Activated CD4-positive, alpha-beta T cell treated with anti-CD3 and anti-CD28 coated beads for 36 hours (primary cell): ENCODE measurements around the gene PNPLA7. TPM values are rescaled to one million over a fixed set of nuclear protein-coding genes. Genes with fewer than 3 reads are reported as not detected.
"Not testable (repeated sequence)": the region's sequence is repeated elsewhere in the genome, so short reads cannot be mapped to it uniquely, and the experiment has no call there.

ENCODE experiments used
- ATAC-seq: fragments of 200-7000 bp; cut with Tn5 transposase; one replicate; pipeline ENCODE4 v1.10.0; 2021; ENCODE audit warnings: mild to moderate bottlenecking, moderate library complexity
- CTCF ChIA-PET: fragments of 350-600 bp; sonication (Branson Sonifier 250); formaldehyde crosslinking; loops from one replicate; lab custom pipeline; 2021; ENCODE audit warnings: antibody characterized with exemption; lab: Charles Lee
- POLR2A ChIA-PET: fragments of 350-600 bp; sonication (Branson Sonifier 250); formaldehyde crosslinking; loops from one replicate; lab custom pipeline; 2021; ENCODE audit warnings: antibody characterized with exemption, inconsistent platforms; lab: Charles Lee
- DNase-seq: peaks from one replicate; pipeline ENCODE4 v3.0.0-alpha.2; 2020
- H3K27ac Mint-ChIP-seq: one replicate; pipeline ENCODE4 v1.8.0; 2021; ENCODE audit warnings: mixed read lengths
- H3K27me3 Mint-ChIP-seq: one replicate; pipeline ENCODE4 v1.8.0; 2021; ENCODE audit warnings: mixed read lengths
- H3K36me3 Mint-ChIP-seq: one replicate; pipeline ENCODE4 v1.8.0; 2021; ENCODE audit warnings: low read depth, mixed read lengths
- H3K4me1 Mint-ChIP-seq: one replicate; pipeline ENCODE4 v1.8.0; 2021; ENCODE audit warnings: mixed read lengths
- H3K4me3 Mint-ChIP-seq: one replicate; pipeline ENCODE4 v1.8.0; 2021; ENCODE audit warnings: mild to moderate bottlenecking, moderate library complexity, mixed read lengths
- H3K9me3 Mint-ChIP-seq: one replicate; pipeline ENCODE4 v1.8.0; 2021; ENCODE audit warnings: low read depth, mixed read lengths
- intact Hi-C, 2 experiments: fragments of 100-400 bp; cut with DNase I in 1 of 2; cut with micrococcal nuclease in 1 of 2; formaldehyde crosslinking; loops; one replicate each; pipeline versions ENCODE4 v1.14.2 to v1.15.1; 2022 to 2024; cut with DNase I, micrococcal nuclease
- total RNA-seq, 2 experiments: library from RNA; stranded (reverse); gene quantifications; one replicate each; pipeline ENCODE4 v1.2.3, GENCODE V29; 2021

PNPLA7 gene
- total RNA-seq, 2 experiments from 2014 or later: 3.1 to 3.6 TPM

DNA sequence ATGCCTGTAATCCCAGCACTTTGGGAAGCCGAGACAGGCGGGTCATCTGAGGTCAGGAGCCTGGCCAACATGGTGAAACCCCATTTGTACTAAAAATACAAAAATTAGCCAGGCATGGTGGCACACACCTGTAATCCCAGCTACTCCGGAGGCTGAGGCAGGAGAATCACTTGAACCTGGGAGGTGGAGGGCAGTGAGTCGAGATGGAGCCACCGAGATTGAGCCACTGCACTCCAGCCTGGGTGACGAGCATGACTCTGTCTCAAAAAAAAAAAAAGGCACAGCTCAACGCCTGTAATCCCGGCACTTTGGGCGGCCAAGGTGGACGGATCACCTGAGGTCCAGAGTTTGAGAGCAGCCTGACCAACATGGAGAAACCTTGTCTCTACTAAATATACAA is 3.5 kb upstream of the PNPLA7 start:
- intact Hi-C loops: loop anchor here in 1 of 2 experiments (2.0 kb wide), 1 partner anchor 37 kb away; the partner anchor contains the start of gene ZMYND19
- POLR2A ChIA-PET: not testable (repeated sequence)
- peaks cover 11% of the 10 kb centered on the region for H3K36me3 Mint-ChIP-seq

DNA sequence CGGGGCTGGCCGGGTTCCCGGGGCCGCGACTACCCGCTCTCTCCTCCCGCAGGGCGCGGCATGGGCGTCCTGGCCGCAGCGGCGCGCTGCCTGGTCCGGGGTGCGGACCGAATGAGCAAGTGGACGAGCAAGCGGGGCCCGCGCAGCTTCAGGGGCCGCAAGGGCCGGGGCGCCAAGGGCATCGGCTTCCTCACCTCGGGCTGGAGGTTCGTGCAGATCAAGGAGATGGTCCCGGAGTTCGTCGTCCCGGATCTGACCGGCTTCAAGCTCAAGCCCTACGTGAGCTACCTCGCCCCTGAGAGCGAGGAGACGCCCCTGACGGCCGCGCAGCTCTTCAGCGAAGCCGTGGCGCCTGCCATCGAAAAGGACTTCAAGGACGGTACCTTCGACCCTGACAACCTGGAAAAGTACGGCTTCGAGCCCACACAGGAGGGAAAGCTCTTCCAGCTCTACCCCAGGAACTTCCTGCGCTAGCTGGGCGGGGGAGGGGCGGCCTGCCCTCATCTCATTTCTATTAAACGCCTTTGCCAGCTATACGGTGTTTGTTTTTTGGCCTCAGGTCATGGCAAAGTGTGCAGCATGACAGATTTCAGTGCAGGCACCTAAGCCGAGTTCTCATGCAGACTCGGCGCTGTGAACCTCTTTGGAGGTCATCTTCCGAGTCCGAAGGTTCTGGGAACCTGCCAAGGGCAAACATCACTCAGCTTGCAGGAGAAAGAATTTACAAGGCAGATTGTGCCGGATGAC is 2.0 kb upstream of the PNPLA7 start:
- peak overlapping the region; percentile 77 for H3K4me3 Mint-ChIP-seq
- intact Hi-C loops: loop anchor here in 1 of 2 experiments (2.0 kb wide), 1 partner anchor 39 kb away; the partner anchor contains the start of gene ZMYND19
- ChIA-PET POLR2A (interaction anchor here (0.9 to 1.0 kb wide), 2 partner anchors 38 to 251 kb away, joined by 3 to 5 read pairs; partner anchors contain the start of genes NRARP and ZMYND19), CTCF (interaction anchor here (0.6 to 2.2 kb wide), 7 partner anchors 12 to 94 kb away, joined by 3 to 6 read pairs (median 3); partner anchors contain the start of gene DPH7)
- H3K27me3 Mint-ChIP-seq: no peaks in the 10 kb centered on the region
- H3K4me1 Mint-ChIP-seq: peaks cover 11% of the 10 kb centered on the region
- H3K9me3 Mint-ChIP-seq: no peaks in the 10 kb centered on the region
- ATAC-seq (peak; percentile 7), DNase-seq (peak; percentile 53)
- peak overlapping the region; percentile 63 for H3K27ac Mint-ChIP-seq
- H3K36me3 Mint-ChIP-seq: peaks cover 7% of the 10 kb centered on the region

More for the DNA sequence above, 3.5 kb upstream of the PNPLA7 start:
- H3K4me3 Mint-ChIP-seq, H3K27me3 Mint-ChIP-seq, ATAC-seq, H3K27ac Mint-ChIP-seq, H3K9me3 Mint-ChIP-seq, DNase-seq: not testable (repeated sequence)
- H3K4me1 Mint-ChIP-seq: peaks cover 11% of the 10 kb centered on the region
- CTCF ChIA-PET: interaction anchor here (0.6 to 2.2 kb wide), 2 partner anchors 25 to 48 kb away, joined by 3 to 6 read pairs; partner anchors contain the start of gene DPH7

DNA sequence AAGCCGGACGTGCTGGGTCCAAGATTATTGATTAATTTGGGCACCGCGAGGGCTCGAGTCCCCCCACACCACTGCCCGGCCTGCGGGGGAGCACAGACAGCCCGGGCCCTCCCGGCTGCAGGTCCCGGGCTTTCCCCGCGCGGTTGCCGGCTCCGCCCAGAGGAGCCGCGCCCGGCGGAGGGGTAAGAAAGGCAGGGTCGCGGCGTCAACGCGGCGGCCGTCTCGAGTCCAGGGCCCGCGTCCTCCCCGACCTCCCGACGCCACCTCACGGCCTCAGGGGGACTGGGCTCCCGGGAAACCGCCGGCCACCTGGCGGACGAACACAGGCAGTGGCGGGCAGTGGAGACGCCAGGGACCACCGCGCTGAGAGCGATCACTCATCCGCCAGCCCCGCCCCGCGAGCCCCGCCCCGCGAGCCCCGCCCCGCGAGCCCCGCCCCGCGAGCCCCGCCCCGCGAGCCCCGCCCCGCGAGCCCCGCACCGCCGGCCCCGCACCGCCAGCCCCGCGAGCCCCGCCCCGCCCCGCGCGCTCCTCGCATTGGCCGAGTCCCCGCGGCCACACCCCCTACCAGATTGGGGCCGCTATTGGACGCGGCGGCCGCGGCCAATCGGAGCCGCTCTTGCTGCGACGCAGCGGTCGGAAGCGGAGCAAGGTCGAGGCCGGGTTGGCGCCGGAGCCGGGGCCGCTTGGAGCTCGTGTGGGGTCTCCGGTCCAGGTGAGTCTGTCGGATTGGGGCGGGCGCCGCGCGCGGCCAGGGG is 1.2 kb upstream of the PNPLA7 start, which contains the start of gene MRPL41:
Gene MRPL41 (plus strand): TSS at position 616 of the 758 bp plus-strand sequence. CDS start 203 bp downstream, outside the sequence.
- Mint-ChIP-seq H3K36me3 (peaks cover 5% of the 10 kb centered on the region), H3K27ac (peak within 1 kb of the TSS; percentile 63), H3K4me1 (peaks cover 11% of the 10 kb centered on the region), H3K27me3 (no peaks in the 10 kb centered on the region), H3K4me3 (peak within 1 kb of the TSS; percentile 77), H3K9me3 (no peaks in the 10 kb centered on the region)
- intact Hi-C loops: loop anchor here (1.0 to 2.0 kb wide), 11 partner anchors 17 to 296 kb away; partner anchors contain the start of genes ZMYND19 (in 2 of the 2), ARRDC1 (in 1 of the 2), DPH7 (in 1 of the 2) and EXD3 (in 1 of the 2)
- DNase-seq: peak; percentile 91
- POLR2A ChIA-PET: interaction anchor here (0.9 to 1.0 kb wide), 2 partner anchors 39 to 250 kb away, joined by 3 to 5 read pairs; partner anchors contain the start of genes NRARP and ZMYND19
- CTCF ChIA-PET: interaction anchor here (0.6 to 2.2 kb wide), 7 partner anchors 14 to 93 kb away, joined by 3 to 6 read pairs (median 3); partner anchors contain the start of gene DPH7
- peak; percentile 93 for ATAC-seq

DNA sequence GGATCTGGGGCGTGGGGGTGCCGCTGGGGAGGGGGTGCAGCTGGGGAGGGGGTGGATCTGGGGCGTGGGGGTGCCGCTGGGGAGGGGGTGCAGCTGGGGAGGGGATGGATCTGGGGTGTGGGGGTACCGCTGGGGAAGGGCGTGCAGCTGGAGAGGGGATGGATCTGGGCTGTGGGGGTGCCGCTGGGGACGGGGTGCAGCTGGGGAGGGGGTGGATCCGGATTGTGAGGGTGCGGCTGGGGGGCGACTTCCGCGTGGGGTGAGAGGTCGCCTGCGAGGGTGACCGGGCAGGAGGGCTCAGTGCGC is 709 bp upstream of the PNPLA7 start:
- CTCF ChIA-PET: interaction anchor here (1.3 kb wide), 1 partner anchor 16 kb away, joined by 6 read pairs; no protein-coding TSS in a partner anchor
- POLR2A ChIA-PET, DNase-seq, H3K36me3 Mint-ChIP-seq, H3K9me3 Mint-ChIP-seq, H3K27me3 Mint-ChIP-seq, ATAC-seq, H3K27ac Mint-ChIP-seq: not testable (repeated sequence)
- Mint-ChIP-seq H3K4me3 (peak overlapping the region; percentile 77), H3K4me1 (peaks cover 11% of the 10 kb centered on the region)
- intact Hi-C loops: loop anchor here in 1 of 2 experiments (1.0 to 2.0 kb wide), 10 partner anchors 16 to 296 kb away; partner anchors contain the start of genes ARRDC1, DPH7, EXD3 and NELFB

DNA sequence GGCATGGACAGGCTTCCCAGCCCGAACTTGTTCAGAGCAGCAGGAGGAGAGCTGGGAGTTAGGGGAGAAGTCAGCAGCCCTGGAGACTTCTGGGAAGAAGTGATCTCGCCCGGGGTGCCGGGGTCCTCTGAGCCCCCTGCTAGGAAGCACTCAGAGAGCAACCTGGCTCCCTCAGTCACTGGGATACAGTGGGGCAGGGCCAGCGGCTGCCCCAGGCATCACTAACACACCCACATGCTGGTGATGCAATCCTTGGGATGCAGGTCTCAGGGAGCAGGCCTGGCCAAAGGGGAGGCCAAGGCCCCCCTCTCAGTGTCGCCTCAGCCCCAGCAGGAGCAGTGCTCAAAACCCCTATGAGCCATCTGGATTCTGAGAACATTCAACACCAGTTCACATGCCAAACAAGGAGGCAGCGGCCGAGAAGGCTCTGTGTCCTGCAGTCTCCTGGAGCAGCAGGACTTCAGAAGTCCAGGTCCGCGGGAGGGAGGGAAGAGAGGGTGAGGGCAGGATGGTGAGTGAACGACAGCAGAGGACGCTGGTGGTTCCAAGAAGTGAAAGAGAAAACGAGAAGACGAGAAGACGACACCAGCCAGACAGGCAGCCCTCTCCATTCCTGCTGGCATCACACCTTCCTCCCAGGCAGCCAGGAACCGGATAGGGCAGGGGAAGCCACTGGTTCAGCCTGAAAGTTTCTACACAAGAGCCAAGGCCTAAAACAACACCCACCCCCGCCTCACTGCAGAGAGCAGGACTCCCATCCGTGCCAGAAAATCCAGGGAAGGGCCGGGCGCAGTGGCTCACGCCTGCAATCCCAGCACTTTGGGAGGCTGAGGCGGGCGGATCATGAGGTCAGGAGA is 2.3 kb downstream of the PNPLA7 start:
- H3K9me3 Mint-ChIP-seq: no peaks in the 10 kb centered on the region
- ChIA-PET CTCF (no interaction called here), POLR2A (no interaction called here)
- peaks cover 3% of the 10 kb centered on the region for H3K36me3 Mint-ChIP-seq
- no peak overlapping the region for H3K4me3 Mint-ChIP-seq
- H3K27ac Mint-ChIP-seq: no peak overlapping the region
- peaks cover 11% of the 10 kb centered on the region for H3K4me1 Mint-ChIP-seq
- H3K27me3 Mint-ChIP-seq: no peaks in the 10 kb centered on the region
- ATAC-seq: no peak
- DNase-seq: no peak
- intact Hi-C loops: no loop called here

DNA sequence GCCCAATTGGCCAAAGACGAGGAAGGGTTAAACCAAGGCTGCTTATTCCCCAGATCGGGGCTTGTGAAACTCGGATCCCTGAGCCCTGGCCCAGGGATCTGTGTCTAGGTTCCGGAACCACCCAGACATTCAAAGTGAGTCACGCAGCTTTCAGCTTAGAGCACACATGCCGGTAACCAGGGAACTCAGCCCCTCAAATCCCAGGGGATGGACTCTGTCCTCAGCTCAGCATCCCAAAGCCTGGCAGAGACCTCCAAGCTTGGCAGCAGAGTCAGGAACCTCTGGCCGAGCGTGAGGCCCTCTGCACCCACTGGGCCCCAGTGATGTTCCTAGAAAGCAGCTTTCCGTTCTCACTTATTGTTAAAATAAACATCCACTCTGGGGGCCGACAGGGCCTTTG is 5.1 kb downstream of the PNPLA7 start:
- no peaks in the 10 kb centered on the region for H3K9me3 Mint-ChIP-seq
- H3K27ac Mint-ChIP-seq: no peak overlapping the region
- intact Hi-C loops: no loop called here
- no peaks in the 10 kb centered on the region for H3K27me3 Mint-ChIP-seq
- no peaks in the 10 kb centered on the region for H3K36me3 Mint-ChIP-seq
- POLR2A ChIA-PET: no interaction called here
- CTCF ChIA-PET: interaction anchor here (0.6 kb wide), 1 partner anchor 36 kb away, joined by 4 read pairs; no protein-coding TSS in a partner anchor
- H3K4me3 Mint-ChIP-seq: no peak overlapping the region
- ATAC-seq (no peak), DNase-seq (no peak)
- H3K4me1 Mint-ChIP-seq: peaks cover 5% of the 10 kb centered on the region

DNA sequence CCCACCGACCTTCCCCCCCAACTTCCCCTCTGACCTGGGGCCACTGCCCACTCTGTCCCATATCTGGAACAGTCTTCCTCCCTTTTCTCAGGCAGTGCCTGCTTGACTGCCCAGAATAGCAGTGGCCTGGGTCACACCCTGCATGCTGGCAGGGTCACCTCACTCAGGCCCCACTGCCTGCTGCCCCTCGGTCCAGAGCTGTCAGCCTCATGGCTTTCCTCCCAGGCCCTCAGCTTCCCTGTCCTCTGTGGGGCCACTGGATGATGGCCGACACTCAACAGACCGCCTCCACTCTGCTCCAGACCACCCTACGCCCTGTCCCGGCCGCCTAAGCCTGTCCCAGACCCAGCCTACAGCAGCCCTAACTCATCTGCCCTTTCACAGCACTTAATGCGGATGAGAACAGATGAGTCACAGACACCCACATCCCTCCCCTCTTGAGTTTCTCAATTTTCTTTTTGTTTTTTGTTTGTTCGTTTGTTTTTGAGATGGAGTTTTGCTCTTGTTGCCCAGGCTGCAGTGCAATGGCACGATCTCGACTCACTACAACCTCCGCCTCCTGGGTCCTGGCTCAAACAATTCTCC is 5.9 kb downstream of the PNPLA7 start:
- no peaks in the 10 kb centered on the region for H3K36me3 Mint-ChIP-seq
- ATAC-seq (peak; percentile 36), DNase-seq (no peak)
- H3K27ac Mint-ChIP-seq: no peak overlapping the region
- ChIA-PET CTCF (no interaction called here), POLR2A (no interaction called here)
- no peak overlapping the region for H3K4me3 Mint-ChIP-seq
- no peaks in the 10 kb centered on the region for H3K9me3 Mint-ChIP-seq
- intact Hi-C loops: no loop called here
- no peaks in the 10 kb centered on the region for H3K27me3 Mint-ChIP-seq
- H3K4me1 Mint-ChIP-seq: no peaks in the 10 kb centered on the region

DNA sequence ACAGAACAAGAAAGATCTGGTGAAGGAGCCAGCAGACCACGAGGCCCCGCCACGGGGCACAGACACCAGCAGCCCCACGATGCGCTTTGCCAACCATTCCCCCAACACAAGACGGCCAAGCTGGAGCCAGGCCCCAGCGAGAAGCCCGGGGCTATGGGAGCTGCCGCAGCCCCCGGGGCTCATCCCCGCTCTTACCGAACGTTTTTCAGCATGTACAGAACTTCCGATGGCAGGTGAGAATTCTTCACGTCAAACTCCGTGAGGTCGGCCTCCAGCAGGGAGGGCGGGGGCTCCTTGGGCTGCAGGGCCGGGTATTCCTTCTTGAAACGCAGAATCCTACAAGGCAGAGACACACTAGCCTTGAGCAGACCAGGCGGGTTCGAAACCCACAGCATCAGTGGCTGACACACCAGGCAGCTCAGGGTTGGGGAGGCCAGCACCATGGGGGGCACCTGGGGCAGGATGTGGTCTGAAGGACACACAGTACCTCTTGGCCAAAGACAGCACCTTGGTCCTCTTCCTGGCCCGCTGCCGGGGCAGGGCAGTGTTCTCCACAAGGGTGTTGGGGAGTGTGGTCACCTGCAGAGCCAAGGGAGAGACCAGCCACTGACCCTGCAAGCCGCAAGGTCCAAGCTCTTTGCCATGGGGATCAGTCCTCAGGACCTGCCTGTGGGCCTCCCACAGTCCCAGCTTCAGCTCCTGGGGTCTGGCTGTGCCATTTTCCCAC is 6.8 kb downstream of the PNPLA7 start:
- POLR2A ChIA-PET: no interaction called here
- H3K4me3 Mint-ChIP-seq: no peak overlapping the region
- no peaks in the 10 kb centered on the region for H3K27me3 Mint-ChIP-seq
- ATAC-seq (no peak), DNase-seq (no peak)
- no peaks in the 10 kb centered on the region for H3K9me3 Mint-ChIP-seq
- CTCF ChIA-PET: interaction anchor here (0.6 kb wide), 1 partner anchor 266 kb away, joined by 6 read pairs; the partner anchor contains the start of gene TOR4A
- intact Hi-C loops: no loop called here
- no peaks in the 10 kb centered on the region for H3K4me1 Mint-ChIP-seq
- H3K27ac Mint-ChIP-seq: no peak overlapping the region
- no peaks in the 10 kb centered on the region for H3K36me3 Mint-ChIP-seq

DNA sequence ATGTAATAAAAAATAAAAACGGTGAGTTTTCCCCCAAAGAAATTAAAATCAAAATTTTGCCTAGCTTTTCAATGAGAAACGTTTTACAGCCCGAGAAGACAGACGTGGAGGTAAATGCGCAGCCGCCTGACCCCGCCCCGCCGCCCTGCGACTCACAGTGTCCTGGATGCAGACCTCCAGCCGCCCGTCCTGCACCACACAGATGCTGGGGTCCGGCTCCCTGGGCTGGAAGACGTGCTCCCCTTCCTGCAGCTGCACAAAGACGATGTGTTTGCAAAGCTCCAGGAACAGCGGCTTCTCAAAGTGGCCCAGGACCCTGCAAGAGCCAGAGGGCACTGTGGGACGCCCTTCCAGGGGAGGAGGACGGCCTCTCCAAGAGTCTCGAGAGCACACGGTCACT is 7.7 kb downstream of the PNPLA7 start:
- ATAC-seq: no peak
- no peak for DNase-seq
- Mint-ChIP-seq H3K27ac (no peak overlapping the region), H3K9me3 (no peaks in the 10 kb centered on the region), H3K36me3 (no peaks in the 10 kb centered on the region), H3K27me3 (no peaks in the 10 kb centered on the region), H3K4me3 (no peak overlapping the region), H3K4me1 (peaks cover 1% of the 10 kb centered on the region)
- POLR2A ChIA-PET: no interaction called here
- intact Hi-C loops: no loop called here
- CTCF ChIA-PET: interaction anchor here (0.8 kb wide), 1 partner anchor 18 kb away, joined by 3 read pairs; no protein-coding TSS in a partner anchor

DNA sequence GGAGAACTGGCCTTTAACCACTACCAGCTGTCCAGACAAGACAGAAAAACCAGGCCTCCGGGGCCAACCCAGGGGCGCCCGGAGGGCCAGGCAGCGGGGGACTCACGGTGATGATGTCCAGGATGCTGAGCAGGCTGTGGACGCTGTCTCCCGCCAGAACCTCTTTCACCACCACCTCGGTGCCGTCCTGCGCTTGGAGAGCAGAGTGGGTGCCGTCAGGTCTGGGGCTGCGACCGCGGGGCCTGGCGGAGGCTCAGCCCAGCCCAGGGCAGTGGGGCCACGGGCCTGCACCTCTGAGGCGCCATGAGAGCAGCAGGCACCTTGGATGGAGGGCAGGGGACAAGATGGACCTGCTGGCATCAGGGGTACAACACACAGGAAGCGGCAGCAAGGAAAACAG is 9.7 kb downstream of the PNPLA7 start:
- intact Hi-C loops: no loop called here
- Mint-ChIP-seq H3K9me3 (peaks cover 7% of the 10 kb centered on the region), H3K27me3 (no peaks in the 10 kb centered on the region), H3K27ac (no peak overlapping the region), H3K4me3 (no peak overlapping the region), H3K4me1 (peaks cover 15% of the 10 kb centered on the region), H3K36me3 (peaks cover 11% of the 10 kb centered on the region)
- ATAC-seq: no peak
- ChIA-PET POLR2A (no interaction called here), CTCF (interaction anchor here (0.6 kb wide), 1 partner anchor 158 kb away, joined by 4 read pairs; no protein-coding TSS in a partner anchor)
- no peak for DNase-seq
